Keratinocyte (primary cell): ENCODE results near the gene LPAR5. TPM values are rescaled to one million over a fixed set of nuclear protein-coding genes. Genes with fewer than 3 reads are reported as not detected.

ENCODE experiments used
- DNase-seq: peaks from one replicate; pipeline ENCODE4 v3.0.0-alpha.2; 2011; ENCODE audit warnings: low read depth, missing footprints, low spot score
- FAIRE-seq: peaks from 2 replicates; lab custom pipeline; 2011; peaks lifted over from hg19 to GRCh38; lab: Jason Lieb, UNC
- H2AFZ ChIP-seq: 2 replicates; pipeline ENCODE4 v1.6.0; 2012; ENCODE audit warnings: low read length, control low read depth, inconsistent platforms; ENCODE audit not compliant: control insufficient read depth
- H3K27ac ChIP-seq: 2 replicates; pipeline ENCODE4 v1.5.1; 2011; ENCODE audit warnings: low read length; ENCODE audit not compliant: control insufficient read depth, insufficient read depth
- H3K27me3 ChIP-seq: 3 replicates; pipeline ENCODE4 v1.6.0; 2011; ENCODE audit warnings: low read length; ENCODE audit not compliant: control insufficient read depth, insufficient read depth; ENCODE audit errors: extremely low read depth
- H3K36me3 ChIP-seq, 2 experiments: 2 replicates in 1 of 2; 3 replicates in 1 of 2; pipeline ENCODE4 v1.5.1; 2011; ENCODE audit warnings: low read length in 2 of 2, mild to moderate bottlenecking in 1 of 2; ENCODE audit not compliant: control insufficient read depth in 2 of 2, insufficient read depth in 2 of 2; ENCODE audit errors: extremely low read depth in 1 of 2
- H3K4me1 ChIP-seq: 3 replicates; pipeline ENCODE4 v1.5.1; 2011; ENCODE audit warnings: low read length; ENCODE audit not compliant: control insufficient read depth, insufficient read depth; ENCODE audit errors: extremely low read depth
- H3K4me2 ChIP-seq: 3 replicates; pipeline ENCODE4 v1.6.0; 2011; ENCODE audit warnings: low read depth, low read length; ENCODE audit not compliant: control insufficient read depth, insufficient read depth; ENCODE audit errors: extremely low read depth
- H3K4me3 ChIP-seq, 3 experiments: fragments of 200-600 bp in 1 of 3; sonication (generic) in 1 of 3; 2 replicates in 2 of 3; 3 replicates in 1 of 3; pipeline ENCODE4 v1.5.1; 2011 to 2016; ENCODE audit warnings: low read length in 3 of 3, mild to moderate bottlenecking in 3 of 3, control low read depth in 2 of 3, inconsistent platforms in 1 of 3, low read depth in 1 of 3, mixed read lengths in 1 of 3, mixed run types in 1 of 3, moderate library complexity in 1 of 3; ENCODE audit not compliant: control insufficient read depth in 2 of 3, insufficient read depth in 2 of 3; ENCODE audit errors: extremely low read depth in 1 of 3
- H3K79me2 ChIP-seq: 2 replicates; pipeline ENCODE4 v1.6.0; 2012; ENCODE audit warnings: low read length; ENCODE audit not compliant: control insufficient read depth, insufficient read depth
- H3K9ac ChIP-seq: 3 replicates; pipeline ENCODE4 v1.6.0; 2011; ENCODE audit warnings: low read length; ENCODE audit not compliant: control insufficient read depth, insufficient read depth; ENCODE audit errors: extremely low read depth
- H3K9me1 ChIP-seq: 3 replicates; pipeline ENCODE4 v1.6.0; 2011; ENCODE audit warnings: low read length; ENCODE audit not compliant: control insufficient read depth, insufficient read depth; ENCODE audit errors: extremely low read depth
- H3K9me3 ChIP-seq: 2 replicates; pipeline ENCODE4 v1.5.1; 2012; ENCODE audit warnings: low read depth, low read length; ENCODE audit not compliant: control insufficient read depth
- H4K20me1 ChIP-seq: 3 replicates; pipeline ENCODE4 v1.6.0; 2011; ENCODE audit warnings: low read length; ENCODE audit not compliant: control insufficient read depth, insufficient read depth; ENCODE audit errors: extremely low read depth
- EZH2 ChIP-seq: IDR thresholded peaks from one replicate; pipeline ENCODE4 v1.6.1; 2012; ENCODE audit warnings: inconsistent platforms, mild to moderate bottlenecking, low read length, moderate library complexity
- dilution Hi-C: fragments of 300-500 bp; cut with MboI; formaldehyde crosslinking; loops from one replicate; pipeline ENCODE4 v1.7.0; 2020; ENCODE audit warnings: low sequenced_read_pairs; ENCODE audit not compliant: extremely low pct_ligation_motif_present
- polyA plus RNA-seq, 5 experiments: library from polyadenylated mRNA; depleted of rRNA in 3 of 5; stranded (reverse) in 3 of 5; stranded (forward) in 1 of 5; unstranded in 1 of 5; fragments of >200 nt; gene quantifications; 1 replicate in 1 of 5; 2 replicates in 3 of 5; 3 replicates in 1 of 5; pipeline versions ENCODE4 v1.2.1 to v1.2.3, GENCODE V29; 2011 to 2012; ENCODE audit warnings: missing spikeins in 2 of 5, low read depth in 1 of 5, low replicate concordance in 1 of 5
- TF ChIP-seq, protein P1 (sequence below), 3 experiments: IDR thresholded peaks in 1 of 3; conservative IDR thresholded peaks in 1 of 3; optimal IDR thresholded peaks in 1 of 3; 2 replicates in 2 of 3; 3 replicates in 1 of 3; pipeline versions ENCODE3 to v1.5.1; 2011; ENCODE audit warnings: low read length in 3 of 3, mild to moderate bottlenecking in 3 of 3, moderate library complexity in 2 of 3, control low read depth in 1 of 3, inconsistent platforms in 1 of 3; ENCODE audit not compliant: insufficient read depth in 2 of 3; ENCODE audit errors: extremely low read depth in 1 of 3

LPAR5 gene
- polyA plus RNA-seq, 1 donor (not counting 4 experiments of a cell fraction or from before 2014, with no cell fraction given) = 8.3 TPM

DNA sequence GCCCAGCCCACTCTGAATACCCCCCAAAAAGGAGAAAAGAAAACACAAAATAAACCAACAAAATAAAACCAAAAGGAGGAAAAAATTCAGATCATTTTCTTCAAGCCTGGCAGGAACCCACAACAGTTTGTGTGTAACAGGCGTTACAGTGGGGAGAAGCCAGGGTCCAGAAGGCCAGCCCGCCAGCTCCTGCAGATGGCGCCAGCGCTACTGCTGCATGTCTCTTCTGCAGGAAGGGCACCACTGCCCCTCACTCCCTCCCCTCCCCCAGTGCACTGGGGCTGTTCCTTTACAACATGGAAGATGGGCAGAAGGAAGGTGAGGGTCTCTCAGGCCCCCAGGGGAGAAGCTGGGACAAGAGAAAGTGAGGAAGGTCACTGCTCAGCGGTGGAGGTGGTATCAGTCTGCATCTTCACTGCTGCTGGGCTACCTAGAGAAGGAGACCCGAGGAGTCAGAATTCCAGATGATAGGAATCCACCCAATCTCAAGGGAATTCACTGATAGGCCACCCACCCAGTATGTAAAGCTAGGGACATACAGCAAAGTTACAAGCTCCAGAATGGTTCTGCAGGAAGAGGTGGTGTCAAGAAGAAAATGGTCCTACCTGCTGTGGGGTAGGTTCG is 65.4 kb downstream of the LPAR5 start:
- DNase-seq = no peak
- dilution Hi-C loops = no loop called here

GRCh38 chr12:6569786-6570185 is 66.0 kb downstream of the LPAR5 start:
- no peaks in the 10 kb centered on the region for H3K9me3 ChIP-seq
- H3K27ac ChIP-seq = no peak overlapping the region
- H3K36me3 ChIP-seq = peaks cover 32 to 40% of the 10 kb centered on the region in 2 experiments
- FAIRE-seq (no peak), DNase-seq (no peak)
- peaks cover 7% of the 10 kb centered on the region for H3K4me1 ChIP-seq
- dilution Hi-C loops = no loop called here
- no peaks in the 10 kb centered on the region for H3K9me1 ChIP-seq
- H4K20me1 ChIP-seq = no peaks in the 10 kb centered on the region
- no peaks in the 10 kb centered on the region for H3K27me3 ChIP-seq
- H3K4me2 ChIP-seq = no peak overlapping the region
- H3K79me2 ChIP-seq = peaks cover 26% of the 10 kb centered on the region
- no peak overlapping the region for H2AFZ ChIP-seq
- no peak overlapping the region for H3K9ac ChIP-seq
- no peak for TF ChIP-seq EZH2
- TF ChIP-seq, protein P1, sequence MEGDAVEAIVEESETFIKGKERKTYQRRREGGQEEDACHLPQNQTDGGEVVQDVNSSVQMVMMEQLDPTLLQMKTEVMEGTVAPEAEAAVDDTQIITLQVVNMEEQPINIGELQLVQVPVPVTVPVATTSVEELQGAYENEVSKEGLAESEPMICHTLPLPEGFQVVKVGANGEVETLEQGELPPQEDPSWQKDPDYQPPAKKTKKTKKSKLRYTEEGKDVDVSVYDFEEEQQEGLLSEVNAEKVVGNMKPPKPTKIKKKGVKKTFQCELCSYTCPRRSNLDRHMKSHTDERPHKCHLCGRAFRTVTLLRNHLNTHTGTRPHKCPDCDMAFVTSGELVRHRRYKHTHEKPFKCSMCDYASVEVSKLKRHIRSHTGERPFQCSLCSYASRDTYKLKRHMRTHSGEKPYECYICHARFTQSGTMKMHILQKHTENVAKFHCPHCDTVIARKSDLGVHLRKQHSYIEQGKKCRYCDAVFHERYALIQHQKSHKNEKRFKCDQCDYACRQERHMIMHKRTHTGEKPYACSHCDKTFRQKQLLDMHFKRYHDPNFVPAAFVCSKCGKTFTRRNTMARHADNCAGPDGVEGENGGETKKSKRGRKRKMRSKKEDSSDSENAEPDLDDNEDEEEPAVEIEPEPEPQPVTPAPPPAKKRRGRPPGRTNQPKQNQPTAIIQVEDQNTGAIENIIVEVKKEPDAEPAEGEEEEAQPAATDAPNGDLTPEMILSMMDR (optimal IDR thresholded peaks at IDR 0.05 in 1 of 3, IDR thresholded peaks at IDR 0.05 in 1 of 3, conservative IDR thresholded peaks at IDR 0.05 in 1 of 3; ENCODE audit: extremely low read depth in 1 of 3, insufficient read depth in 2 of 3, low read length in 3 of 3) = no peak
- H3K4me3 ChIP-seq = no peak overlapping the region

More for the DNA sequence above, 65.4 kb downstream of the LPAR5 start:
- TF ChIP-seq EZH2 = no peak
- TF ChIP-seq, protein P1 (optimal IDR thresholded peaks at IDR 0.05 in 1 of 3, IDR thresholded peaks at IDR 0.05 in 1 of 3, conservative IDR thresholded peaks at IDR 0.05 in 1 of 3; ENCODE audit: extremely low read depth in 1 of 3, insufficient read depth in 2 of 3, low read length in 3 of 3) = peak; percentile 53 to 79 (median 64)
- Histone ChIP-seq H3K27me3 (no peaks in the 10 kb centered on the region), H2AFZ (no peak overlapping the region), H3K27ac (no peak overlapping the region), H3K4me3 (no peak overlapping the region), H3K79me2 (peaks cover 25% of the 10 kb centered on the region), H3K9me3 (no peaks in the 10 kb centered on the region), H3K36me3 (peaks cover 30 to 45% of the 10 kb centered on the region in 2 experiments), H3K4me1 (peaks cover 7% of the 10 kb centered on the region), H3K9ac (no peak overlapping the region), H4K20me1 (no peaks in the 10 kb centered on the region), H3K9me1 (no peaks in the 10 kb centered on the region), H3K4me2 (no peak overlapping the region)
- FAIRE-seq = no peak
